IMR-90 (cell line): ENCODE results near the gene MYO5A. TPM values are rescaled to one million over a fixed set of nuclear protein-coding genes. Genes with fewer than 3 reads are reported as not detected.

ENCODE experiments used
- ATAC-seq: fragments of 200-7000 bp; cut with Tn5 transposase; 2 replicates; pipeline ENCODE4 v1.9.1; 2020; ENCODE audit warnings: low read depth, mild to moderate bottlenecking, moderate library complexity
- BruUV-seq: library from RNA; stranded (reverse); fragments of 400-500 nt; replicated peaks from 2 replicates; lab custom pipeline; 2021; lab: Mats Ljungman, UMichigan
- CTCF ChIA-PET: fragments of 300-600 bp; formaldehyde crosslinking; extraction: SDS; loops from one replicate; lab custom pipeline; 2021; ENCODE audit warnings: antibody characterized with exemption; lab: Yijun Ruan, JAX
- POLR2A ChIA-PET: fragments of 300-600 bp; sonication (Branson Sonifier 250); formaldehyde crosslinking; loops from one replicate; lab custom pipeline; 2022; ENCODE audit warnings: antibody characterized with exemption; ENCODE audit not compliant: unreplicated experiment; lab: Charles Lee
- DNase-seq: peaks from one replicate; pipeline ENCODE4 v3.0.0; 2013
- H2AFZ ChIP-seq: replicated peaks from 2 replicates; pipeline ENCODE3; 2013; ENCODE audit warnings: low read length, mild to moderate bottlenecking; ENCODE audit not compliant: poor library complexity
- H2AK5ac ChIP-seq: 2 replicates; pipeline ENCODE4 v1.6.1; 2013; ENCODE audit warnings: low read depth, low read length, inconsistent platforms
- H2AK9ac ChIP-seq: replicated peaks from 2 replicates; pipeline ENCODE3; 2013; ENCODE audit warnings: mild to moderate bottlenecking, low read depth, low read length, moderate library complexity; ENCODE audit not compliant: poor library complexity
- H2BK120ac ChIP-seq: 2 replicates; pipeline ENCODE4 v1.6.1; 2013; ENCODE audit warnings: low read depth, low read length, inconsistent platforms
- H2BK15ac ChIP-seq: 3 replicates; pipeline ENCODE4 v1.6.1; 2013; ENCODE audit warnings: low read depth, low read length, inconsistent platforms
- H2BK20ac ChIP-seq: 2 replicates; pipeline ENCODE4 v1.6.1; 2013; ENCODE audit warnings: low read depth, mild to moderate bottlenecking, inconsistent platforms, low read length, moderate library complexity
- H2BK5ac ChIP-seq: 2 replicates; pipeline ENCODE4 v1.6.1; 2013; ENCODE audit warnings: mild to moderate bottlenecking, low read depth, low read length, inconsistent platforms; ENCODE audit not compliant: poor library complexity, severe bottlenecking
- H3K14ac ChIP-seq: replicated peaks from 2 replicates; pipeline ENCODE4 v1.6.1; 2013; ENCODE audit warnings: low read depth, low read length, inconsistent platforms
- H3K18ac ChIP-seq: 2 replicates; pipeline ENCODE4 v1.6.1; 2013; ENCODE audit warnings: low read depth, low read length, control low read depth
- H3K23ac ChIP-seq: 2 replicates; pipeline ENCODE4 v1.6.1; 2013; ENCODE audit warnings: low read depth, low read length, inconsistent platforms
- H3K27ac ChIP-seq: 2 replicates; pipeline ENCODE4 v1.5.1; 2013; ENCODE audit warnings: mild to moderate bottlenecking, control low read depth, low read length; ENCODE audit not compliant: insufficient read depth
- H3K27me3 ChIP-seq: 2 replicates; pipeline ENCODE4 v1.6.1; 2013; ENCODE audit warnings: low read length; ENCODE audit not compliant: control insufficient read depth, insufficient read depth
- H3K36me3 ChIP-seq: 2 replicates; pipeline ENCODE4 v1.6.1; 2013; ENCODE audit warnings: low read length, mixed read lengths; ENCODE audit not compliant: control insufficient read depth, insufficient read depth
- H3K4ac ChIP-seq: 2 replicates; pipeline ENCODE4 v1.6.1; 2013; ENCODE audit warnings: low read depth, low read length, inconsistent platforms
- H3K4me1 ChIP-seq: 2 replicates; pipeline ENCODE4 v1.6.1; 2013; ENCODE audit warnings: low read length, mixed read lengths; ENCODE audit not compliant: control insufficient read depth, insufficient read depth
- H3K4me2 ChIP-seq: 2 replicates; pipeline ENCODE4 v1.6.1; 2013; ENCODE audit warnings: low read depth, mild to moderate bottlenecking, control low read depth, low read length, moderate library complexity
- H3K4me3 ChIP-seq: 2 replicates; pipeline ENCODE4 v1.5.1; 2013; ENCODE audit warnings: low read depth, mild to moderate bottlenecking, control low read depth, low read length, moderate library complexity; ENCODE audit not compliant: insufficient read depth
- H3K56ac ChIP-seq: 2 replicates; pipeline ENCODE4 v1.6.1; 2013; ENCODE audit warnings: low read length, inconsistent platforms; ENCODE audit not compliant: insufficient read depth; ENCODE audit errors: extremely low read depth
- H3K79me1 ChIP-seq, 2 experiments: 2 replicates each; pipeline ENCODE4 v1.6.1; 2013; ENCODE audit warnings: low read length in 2 of 2, inconsistent platforms in 1 of 2, low read depth in 1 of 2
- H3K9ac ChIP-seq: 2 replicates; pipeline ENCODE4 v1.6.1; 2013; ENCODE audit warnings: low read depth, low read length, control low read depth
- H3K9me1 ChIP-seq: 2 replicates; pipeline ENCODE4 v1.6.1; 2013; ENCODE audit warnings: low read length, inconsistent platforms; ENCODE audit not compliant: insufficient read depth
- H3K9me3 ChIP-seq: 2 replicates; pipeline ENCODE4 v1.6.1; 2013; ENCODE audit warnings: low read length; ENCODE audit not compliant: control insufficient read depth, insufficient read depth
- H4K20me1 ChIP-seq: 2 replicates; pipeline ENCODE4 v1.6.1; 2013; ENCODE audit warnings: low read length, inconsistent platforms; ENCODE audit not compliant: insufficient read depth
- H4K5ac ChIP-seq: 2 replicates; pipeline ENCODE4 v1.6.1; 2013; ENCODE audit warnings: mild to moderate bottlenecking, low read depth, low read length, control low read depth
- H4K8ac ChIP-seq, 2 experiments: 2 replicates each; pipeline ENCODE4 v1.6.1; 2013; ENCODE audit warnings: low read depth in 2 of 2, low read length in 2 of 2, control low read depth in 1 of 2, inconsistent platforms in 1 of 2
- H4K91ac ChIP-seq: 2 replicates; pipeline ENCODE4 v1.6.1; 2013; ENCODE audit warnings: low read depth, low read length, inconsistent platforms; ENCODE audit not compliant: insufficient read depth
- BHLHE40 ChIP-seq: fragments of 150-350 bp; IDR thresholded peaks from 2 replicates; pipeline ENCODE4 v1.6.1; 2016; ENCODE audit warnings: mild to moderate bottlenecking, low read depth, low read length
- CEBPB ChIP-seq: IDR thresholded peaks from 2 replicates; pipeline ENCODE4 v1.6.1; 2012; ENCODE audit warnings: low read depth, low read length, improper control_type of control experiment
- CHD1 ChIP-seq: IDR thresholded peaks from 2 replicates; pipeline ENCODE4 v1.6.1; 2012; ENCODE audit warnings: low read depth, low read length, improper control_type of control experiment
- FOS ChIP-seq: fragments of 150-350 bp; IDR thresholded peaks from 2 replicates; pipeline ENCODE4 v1.6.1; 2016; ENCODE audit warnings: low read depth, low read length
- MAFK ChIP-seq: IDR thresholded peaks from 2 replicates; pipeline ENCODE4 v1.6.1; 2012; ENCODE audit warnings: low read depth, low read length, improper control_type of control experiment
- MAZ ChIP-seq: IDR thresholded peaks from 2 replicates; pipeline ENCODE4 v1.6.1; 2012; ENCODE audit warnings: low read depth, mild to moderate bottlenecking, low read length, improper control_type of control experiment, moderate library complexity, borderline replicate concordance
- MXI1 ChIP-seq: IDR thresholded peaks from 2 replicates; pipeline ENCODE4 v1.6.1; 2012; ENCODE audit warnings: low read depth, mild to moderate bottlenecking, low read length, moderate library complexity, borderline replicate concordance
- NFE2L2 ChIP-seq: fragments of 150-350 bp; IDR thresholded peaks from 2 replicates; pipeline ENCODE4 v1.6.1; 2016; ENCODE audit warnings: low read depth, mild to moderate bottlenecking, low read length
- POLR2A ChIP-seq: IDR thresholded peaks from 2 replicates; pipeline ENCODE4 v1.6.1; 2012; ENCODE audit warnings: mild to moderate bottlenecking, low read depth, low read length
- RAD21 ChIP-seq: IDR thresholded peaks from 2 replicates; pipeline ENCODE4 v1.6.1; 2012; ENCODE audit warnings: low read length, improper control_type of control experiment
- RCOR1 ChIP-seq: IDR thresholded peaks from 2 replicates; pipeline ENCODE4 v1.6.1; 2012; ENCODE audit warnings: mild to moderate bottlenecking, low read length, improper control_type of control experiment; ENCODE audit not compliant: insufficient replicate concordance
- RFX5 ChIP-seq: IDR thresholded peaks from 2 replicates; pipeline ENCODE4 v1.8.0; 2012; ENCODE audit warnings: low read depth, mild to moderate bottlenecking, low read length, moderate library complexity
- SMC3 ChIP-seq: fragments of 150-350 bp; IDR thresholded peaks from 2 replicates; pipeline ENCODE4 v1.6.1; 2016; ENCODE audit warnings: low read depth, mild to moderate bottlenecking, antibody characterized with exemption, low read length, moderate library complexity
- WGBS, 2 experiments: methylation state at CpG; one replicate each; pipeline versions ENCODE4 v1.1.5 to v1.1.7; 2013; ENCODE audit warnings: missing lambda C conversion rate in 2 of 2; ENCODE audit not compliant: insufficient read length in 1 of 2; ENCODE audit errors: extremely low coverage in 2 of 2; 5-methylcytosine and 5-hydroxymethylcytosine counted together
- dilution Hi-C: fragments of 300-500 bp; cut with HindIII; formaldehyde crosslinking; loops from one replicate; pipeline ENCODE4 v1.14.3; 2018; ENCODE audit warnings: low sequenced_read_pairs; ENCODE audit not compliant: unreplicated experiment
- in situ Hi-C: fragments of 300-500 bp; cut with MboI; formaldehyde crosslinking; loops from 3 replicates; pipeline ENCODE4 v1.14.3; 2019; ENCODE audit warnings: low sequenced_read_pairs, inconsistent platforms, mixed read lengths
- intact Hi-C: fragments of 100-400 bp; cut with micrococcal nuclease; formaldehyde crosslinking; loops from 2 replicates; pipeline ENCODE4 v1.10.0; 2022
- polyA plus RNA-seq, 3 experiments: library from polyadenylated mRNA; depleted of rRNA; stranded (reverse); fragments of >200 nt; gene quantifications; 2 replicates each; pipeline ENCODE4 v1.2.3, GENCODE V29; 2012; ENCODE audit warnings: low replicate concordance in 1 of 3
- total RNA-seq: library from RNA; depleted of rRNA; stranded (reverse); fragments of >200 nt; gene quantifications from 2 replicates; pipeline ENCODE4 v1.2.3, GENCODE V29; 2012
- TF ChIP-seq, protein P1 (sequence below): fragments of 150-350 bp; IDR thresholded peaks from 2 replicates; pipeline ENCODE4 v1.6.1; 2017; ENCODE audit warnings: mild to moderate bottlenecking, antibody characterized with exemption, low read length, low read depth
- TF ChIP-seq, protein P2 (sequence below): fragments of 150-350 bp; IDR thresholded peaks from 2 replicates; pipeline ENCODE4 v1.6.1; 2016; ENCODE audit warnings: low read depth, mild to moderate bottlenecking, low read length, moderate library complexity, borderline replicate concordance

The MYO5A gene
- total and polyA plus RNA-seq, 2 of the 4 experiments (the other 2 are of a cell fraction) = 19.4 to 69.2 TPM

DNA sequence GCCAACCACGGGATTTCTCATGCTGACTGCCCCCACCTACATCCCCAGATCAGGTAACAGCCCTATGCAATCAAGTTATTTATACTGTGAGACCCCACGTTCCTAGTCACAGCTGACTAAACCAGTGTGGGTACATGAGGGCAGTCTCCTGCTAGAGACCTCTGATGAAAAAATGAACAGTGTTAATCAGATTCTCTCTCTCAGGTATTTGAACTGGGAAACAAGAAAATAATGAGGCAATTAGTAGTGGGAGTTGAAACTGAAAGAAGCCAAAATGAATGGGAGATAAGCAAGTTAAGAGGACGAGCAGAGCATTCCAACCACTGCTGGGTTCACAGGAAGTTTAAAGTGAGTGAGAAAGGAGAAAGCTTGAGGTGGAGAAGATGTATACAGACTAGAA, 134.6 kb downstream of the MYO5A start:
- WGBS, 2 experiments = 40% methylated on average over 1 of the region's 3 CpGs; no CpG with 5 or more reads in 1 of the 2 experiments
- in situ Hi-C loops (no loop called here), intact Hi-C loops (no loop called here)

More for the DNA sequence above, 134.6 kb downstream of the MYO5A start:
- H3K79me1 ChIP-seq = 0 out of 4 replicates have a peak, but pooled peaks cover 0 to 4% of the 10 kb centered on the region in 2 experiments
- no peak overlapping the region for H2BK120ac ChIP-seq
- H3K56ac ChIP-seq = no peak overlapping the region
- no peaks in the 10 kb centered on the region for H4K20me1 ChIP-seq
- no peak overlapping the region for H2AFZ ChIP-seq
- no peak overlapping the region for H3K14ac ChIP-seq
- H3K9me3 ChIP-seq = no peaks in the 10 kb centered on the region
- no peaks in the 10 kb centered on the region; the same call in 1 of the 2 replicates for H3K4me1 ChIP-seq
- no peak overlapping the region for H4K91ac ChIP-seq
- no peak overlapping the region for H2BK15ac ChIP-seq
- DNase-seq (no peak), ATAC-seq (no peak)
- H2BK5ac ChIP-seq = no peak overlapping the region
- H3K4ac ChIP-seq = no peak overlapping the region
- ChIA-PET POLR2A (no interaction called here), CTCF (interaction anchor here (1.0 kb wide), 1 partner anchor 142 kb away, joined by 3 read pairs; no protein-coding TSS in a partner anchor)
- H3K36me3 ChIP-seq = 0 out of 2 replicates have a peak, but pooled peaks cover 3% of the 10 kb centered on the region
- no peak overlapping the region for H2BK20ac ChIP-seq
- no peak overlapping the region for H3K4me3 ChIP-seq
- H2AK9ac ChIP-seq = no peak overlapping the region
- no TSS peak for BruUV-seq
- H3K23ac ChIP-seq = no peak overlapping the region
- H4K8ac ChIP-seq = no peak overlapping the region
- no peak overlapping the region for H3K27ac ChIP-seq
- H2AK5ac ChIP-seq = no peak overlapping the region
- H3K18ac ChIP-seq = no peak overlapping the region
- dilution Hi-C loops = no loop called here
- H3K9ac ChIP-seq = no peak overlapping the region
- no peak for TF ChIP-seq MAZ
- TF ChIP-seq RCOR1 = no peak
- no peak for TF ChIP-seq MXI1
- no peak for TF ChIP-seq CHD1
- TF ChIP-seq SMC3 = no peak
- TF ChIP-seq FOS = no peak
- TF ChIP-seq, protein P1, sequence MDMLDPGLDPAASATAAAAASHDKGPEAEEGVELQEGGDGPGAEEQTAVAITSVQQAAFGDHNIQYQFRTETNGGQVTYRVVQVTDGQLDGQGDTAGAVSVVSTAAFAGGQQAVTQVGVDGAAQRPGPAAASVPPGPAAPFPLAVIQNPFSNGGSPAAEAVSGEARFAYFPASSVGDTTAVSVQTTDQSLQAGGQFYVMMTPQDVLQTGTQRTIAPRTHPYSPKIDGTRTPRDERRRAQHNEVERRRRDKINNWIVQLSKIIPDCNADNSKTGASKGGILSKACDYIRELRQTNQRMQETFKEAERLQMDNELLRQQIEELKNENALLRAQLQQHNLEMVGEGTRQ = no peak
- no peak for TF ChIP-seq RFX5
- no peak for TF ChIP-seq MAFK
- TF ChIP-seq NFE2L2 = no peak
- TF ChIP-seq, protein P2, sequence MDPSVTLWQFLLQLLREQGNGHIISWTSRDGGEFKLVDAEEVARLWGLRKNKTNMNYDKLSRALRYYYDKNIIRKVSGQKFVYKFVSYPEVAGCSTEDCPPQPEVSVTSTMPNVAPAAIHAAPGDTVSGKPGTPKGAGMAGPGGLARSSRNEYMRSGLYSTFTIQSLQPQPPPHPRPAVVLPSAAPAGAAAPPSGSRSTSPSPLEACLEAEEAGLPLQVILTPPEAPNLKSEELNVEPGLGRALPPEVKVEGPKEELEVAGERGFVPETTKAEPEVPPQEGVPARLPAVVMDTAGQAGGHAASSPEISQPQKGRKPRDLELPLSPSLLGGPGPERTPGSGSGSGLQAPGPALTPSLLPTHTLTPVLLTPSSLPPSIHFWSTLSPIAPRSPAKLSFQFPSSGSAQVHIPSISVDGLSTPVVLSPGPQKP = no peak
- no peak for TF ChIP-seq RAD21
- TF ChIP-seq POLR2A = no peak
- TF ChIP-seq BHLHE40 = no peak
- TF ChIP-seq CEBPB = no peak
- H3K4me2 ChIP-seq = no peak overlapping the region
- H3K27me3 ChIP-seq = no peaks in the 10 kb centered on the region
- H3K9me1 ChIP-seq = peaks cover 5% of the 10 kb centered on the region; the same call in 1 of the 2 replicates
- H4K5ac ChIP-seq = no peak overlapping the region
